Subcutaneous adipose tissue (tissue), 4 donors: ENCODE results near the gene GPX3. TPM values are rescaled to one million over a fixed set of nuclear protein-coding genes. Genes with fewer than 3 reads are reported as not detected.

Source experiments
- CTCF ChIP-seq: fragments of 450-650 bp; IDR thresholded peaks from one replicate; pipeline ENCODE4 v1.5.1; 2016; ENCODE audit warnings: low read depth, mild to moderate bottlenecking, control low read depth, antibody characterized with exemption, moderate library complexity
- total RNA-seq, 4 donors: library from RNA; depleted of rRNA; stranded (reverse); fragments of >200 nt; gene quantifications; one replicate each; pipeline ENCODE4 v1.1.0, GENCODE V29; 2016

The GPX3 gene
- total RNA-seq, 4 donors from 2014 or later, result 5,163 to 10,140 (median 6,795) TPM

GRCh38 chr5:150999704-151000442, 20.5 kb upstream of the GPX3 start:
- TF ChIP-seq CTCF, result no peak

GRCh38 chr5:151001436-151001835, 19.0 kb upstream of the GPX3 start:
- TF ChIP-seq CTCF, result no peak

DNA sequence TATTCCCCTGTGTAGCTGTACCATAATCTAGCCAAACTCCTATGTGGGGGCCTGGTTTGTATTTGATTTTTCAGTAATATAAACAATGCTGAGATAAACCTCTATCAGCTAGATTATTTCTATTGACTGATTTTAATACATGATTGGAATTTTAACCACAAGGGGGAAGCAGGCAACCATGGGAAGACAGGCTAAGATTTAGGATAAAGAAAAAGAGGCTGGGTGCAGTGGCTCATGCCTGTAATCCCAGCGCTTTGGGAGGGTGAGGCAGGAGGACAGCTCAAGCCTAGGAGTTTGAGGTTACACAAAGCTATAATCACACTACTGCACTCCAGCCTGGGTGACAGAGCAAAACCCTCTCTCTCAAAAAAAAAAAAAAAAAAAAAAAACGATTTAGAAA, 18.1 kb upstream of the GPX3 start:
- no peak for TF ChIP-seq CTCF

DNA sequence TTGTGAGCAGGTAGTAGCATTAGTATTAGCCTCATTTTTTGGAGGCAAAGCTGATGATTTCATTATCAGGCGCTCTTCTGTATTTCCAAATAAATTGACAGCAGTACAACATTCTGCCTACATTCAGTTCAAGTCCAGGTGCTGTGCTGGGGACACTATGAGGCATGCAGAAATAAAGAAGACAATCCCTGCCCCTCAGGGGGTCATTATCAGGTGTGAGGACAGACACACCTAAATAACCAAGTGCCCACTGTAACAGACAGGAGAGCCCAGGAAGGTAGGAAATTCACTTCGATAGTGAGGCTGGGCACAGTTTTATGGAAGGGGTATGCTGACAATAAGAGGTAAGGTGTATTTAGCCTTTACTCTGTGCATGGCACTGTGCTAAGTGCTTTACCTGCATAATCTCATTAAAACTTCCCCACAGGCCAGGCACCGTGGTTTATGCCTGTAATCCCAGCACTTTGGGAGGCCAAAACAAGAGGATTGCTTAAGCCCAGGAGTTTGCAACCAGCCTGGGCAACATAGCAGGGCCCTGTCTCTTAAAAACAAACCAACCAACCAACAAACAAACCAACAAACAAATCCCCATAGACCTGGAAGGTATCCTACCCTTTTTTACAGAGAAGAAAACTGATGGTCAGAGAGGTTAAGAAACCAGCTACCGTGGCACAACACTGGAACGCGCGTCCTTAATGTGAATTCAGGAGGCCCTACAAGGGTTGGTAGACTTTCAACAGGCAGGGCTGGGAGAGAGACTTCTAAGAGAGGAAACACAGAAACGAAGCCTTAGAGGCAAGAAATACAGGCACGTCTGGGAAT, 17.5 kb upstream of the GPX3 start:
- TF ChIP-seq CTCF, result no peak

DNA sequence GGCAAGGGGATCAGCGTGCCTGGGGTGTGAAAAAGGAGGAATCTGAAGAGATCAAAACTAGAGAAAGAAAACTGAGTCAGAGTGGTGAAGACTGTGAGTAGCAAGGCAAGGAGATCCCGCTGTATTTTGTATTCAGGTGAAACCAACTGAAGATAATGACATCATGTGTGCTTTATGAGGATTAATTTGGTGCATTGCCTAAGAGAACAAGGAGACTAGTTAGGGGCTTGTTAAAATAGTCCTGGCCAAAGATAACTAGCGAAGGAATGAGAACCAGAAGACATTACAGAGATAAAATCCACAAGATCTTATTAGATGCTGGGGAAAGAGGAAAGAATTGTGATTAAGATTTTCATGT, 16.9 kb upstream of the GPX3 start:
- TF ChIP-seq CTCF, result no peak

GRCh38 chr5:151004499-151004898, 15.9 kb upstream of the GPX3 start:
- no peak for TF ChIP-seq CTCF

DNA sequence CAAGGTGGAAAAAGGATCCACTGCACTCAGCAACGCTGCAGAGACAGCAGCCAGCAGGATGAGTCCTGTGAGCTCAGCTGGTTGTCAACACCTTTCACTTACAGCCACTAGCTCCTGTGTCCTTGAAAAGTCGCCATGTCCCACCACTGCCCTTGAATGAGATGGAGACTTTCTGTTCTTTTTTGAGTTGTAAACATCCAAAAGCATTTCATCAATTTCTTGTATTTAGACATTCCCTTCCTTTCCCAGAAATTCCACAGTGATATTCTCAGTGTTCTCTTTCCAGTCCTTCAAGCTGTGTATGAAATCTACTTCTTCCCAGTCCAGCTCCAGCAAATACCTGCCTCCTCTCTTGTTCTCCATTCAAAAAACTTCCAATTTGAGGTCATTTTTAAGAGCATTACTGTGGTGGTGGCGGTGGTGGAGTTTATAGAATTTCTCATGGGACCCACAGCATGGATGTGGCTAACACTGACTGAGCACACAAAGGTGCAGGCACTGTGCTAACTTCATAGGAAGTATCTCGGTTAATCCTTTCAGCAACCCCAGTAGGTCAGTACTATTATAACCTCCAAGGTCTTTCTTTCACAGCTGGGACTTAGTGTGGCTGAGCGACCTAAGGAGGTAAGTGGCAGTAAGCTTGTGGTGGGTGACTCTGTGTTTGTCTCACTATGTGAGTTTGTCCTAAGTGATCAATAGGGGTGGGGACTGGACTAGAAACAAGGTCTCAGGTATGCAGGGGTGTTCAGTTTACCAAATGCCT, 15.0 kb upstream of the GPX3 start:
- TF ChIP-seq CTCF, result no peak
